Liver (tissue), 9 donors: ENCODE measurements around the gene SLC25A13. TPM values are rescaled to one million over a fixed set of nuclear protein-coding genes. Genes with fewer than 3 reads are reported as not detected.

ENCODE experiments used
- DNase-seq: peaks from one replicate; pipeline ENCODE4 v3.0.0-alpha.2; 2017; ENCODE audit warnings: low spot score
- H3K27ac ChIP-seq, 2 donors: one replicate each; pipeline ENCODE4 v1.7.0; 2013; ENCODE audit warnings: inconsistent platforms in 2 of 2, low read length in 2 of 2, control low read depth in 1 of 2, low read depth in 1 of 2, mild to moderate bottlenecking in 1 of 2
- H3K27me3 ChIP-seq, 4 donors: one replicate each; pipeline versions ENCODE4 v1.6.1 to v1.7.0; 2013; ENCODE audit warnings: low read length in 3 of 4, inconsistent platforms in 1 of 4, mild to moderate bottlenecking in 1 of 4, moderate library complexity in 1 of 4; ENCODE audit not compliant: control insufficient read depth in 4 of 4, insufficient read depth in 4 of 4
- H3K36me3 ChIP-seq, 4 donors: one replicate each; pipeline versions ENCODE4 v1.6.1 to v1.7.0; 2013; ENCODE audit warnings: low read length in 3 of 4, mild to moderate bottlenecking in 3 of 4, low read depth in 1 of 4, moderate library complexity in 1 of 4; ENCODE audit not compliant: control insufficient read depth in 4 of 4, insufficient read depth in 3 of 4
- H3K4me1 ChIP-seq, 4 donors: one replicate each; pipeline versions ENCODE4 v1.6.1 to v1.7.0; 2013; ENCODE audit warnings: low read length in 3 of 4, mild to moderate bottlenecking in 3 of 4, moderate library complexity in 1 of 4; ENCODE audit not compliant: control insufficient read depth in 4 of 4, insufficient read depth in 4 of 4
- H3K4me3 ChIP-seq, 3 donors: one replicate each; pipeline versions ENCODE4 v1.6.1 to v1.7.0; 2013; ENCODE audit warnings: low read length in 3 of 3, control low read depth in 1 of 3, low read depth in 1 of 3, mild to moderate bottlenecking in 1 of 3
- H3K9ac ChIP-seq, 2 donors: one replicate each; pipeline ENCODE4 v1.7.0; 2013; ENCODE audit warnings: low read length in 2 of 2, mild to moderate bottlenecking in 2 of 2, moderate library complexity in 2 of 2, control low read depth in 1 of 2, low read depth in 1 of 2
- H3K9me3 ChIP-seq, 4 donors: one replicate each; pipeline versions ENCODE4 v1.6.1 to v1.7.0; 2013; ENCODE audit warnings: low read length in 3 of 4; ENCODE audit not compliant: control insufficient read depth in 4 of 4
- ATF3 ChIP-seq: IDR thresholded peaks from 2 replicates; pipeline ENCODE4 v1.6.1; 2016; ENCODE audit warnings: antibody characterized with exemption
- CTCF ChIP-seq: fragments of 150-350 bp; IDR thresholded peaks from 2 replicates; pipeline ENCODE4 v1.5.1; 2017; ENCODE audit warnings: improper control_type of control experiment, low read depth, low read length; ENCODE audit not compliant: missing input control
- EGR1 ChIP-seq, 2 donors: IDR thresholded peaks; 2 replicates each; pipeline ENCODE4 v1.6.1; 2016 to 2018; ENCODE audit warnings: antibody characterized with exemption in 2 of 2, low read depth in 2 of 2
- FOXA1 ChIP-seq: IDR thresholded peaks from 2 replicates; pipeline ENCODE4 v1.6.1; 2016; ENCODE audit warnings: antibody characterized with exemption
- FOXA2 ChIP-seq: IDR thresholded peaks from 2 replicates; pipeline ENCODE4 v1.6.1; 2016; ENCODE audit warnings: antibody characterized with exemption
- HNF4G ChIP-seq: IDR thresholded peaks from 2 replicates; pipeline ENCODE4 v1.6.1; 2016; ENCODE audit warnings: antibody characterized with exemption
- JUND ChIP-seq, 2 donors: IDR thresholded peaks; 2 replicates each; pipeline ENCODE4 v1.6.1; 2016; ENCODE audit warnings: antibody characterized with exemption in 2 of 2
- NR2F2 ChIP-seq: IDR thresholded peaks from 2 replicates; pipeline ENCODE4 v1.6.1; 2016; ENCODE audit warnings: antibody characterized with exemption
- REST ChIP-seq: IDR thresholded peaks from 2 replicates; pipeline ENCODE4 v1.6.1; 2016; ENCODE audit warnings: antibody characterized with exemption, mild to moderate bottlenecking
- SP1 ChIP-seq: IDR thresholded peaks from 2 replicates; pipeline ENCODE4 v1.6.1; 2018; ENCODE audit warnings: antibody characterized with exemption, mild to moderate bottlenecking
- TAF1 ChIP-seq: conservative IDR thresholded peaks from 2 replicates; pipeline ENCODE4 v1.6.1; 2016; ENCODE audit warnings: antibody characterized with exemption, mild to moderate bottlenecking
- YY1 ChIP-seq: IDR thresholded peaks from 2 replicates; pipeline ENCODE4 v1.6.1; 2016; ENCODE audit warnings: antibody characterized with exemption, mild to moderate bottlenecking
- ZBTB33 ChIP-seq: IDR thresholded peaks from 2 replicates; pipeline ENCODE4 v1.6.1; 2016; ENCODE audit warnings: antibody characterized with exemption
- WGBS: extraction: QIAGEN DNeasy Blood & Tissue Kit; methylation state at CpG from one replicate; pipeline ENCODE4 v1.1.7; 2013; 5-methylcytosine and 5-hydroxymethylcytosine counted together
- polyA plus RNA-seq, 2 donors: library from polyadenylated mRNA; stranded (reverse) in 1 of 2; unstranded in 1 of 2; fragments of 200-250 nt in 1 of 2; fragments of >200 nt in 1 of 2; fragmentation: Nextera tagmentation in 1 of 2; extraction: Ambion mirVana in 1 of 2; gene quantifications; one replicate each; pipeline versions ENCODE4 v1.2.1 to v1.2.3, GENCODE V29; 2013 to 2015
- total RNA-seq, 2 donors: library from RNA; depleted of rRNA; stranded (reverse); fragments of >200 nt; gene quantifications; one replicate each; pipeline ENCODE4 v1.2.3, GENCODE V29; 2014
- donor health status: healthy.
- donor health status: healthy.
- donor health status: healthy.
- donor health status: healthy.
- donor health status: healthy.

Gene SLC25A13
- total and polyA plus RNA-seq, 4 donors, result 45.6 to 116 (median 63.9) TPM

GRCh38 chr7:96174812-96175211 is 147.1 kb downstream of the SLC25A13 start:
- Histone ChIP-seq H3K4me1 (peaks cover 0 to 8% (median 2%) of the 10 kb centered on the region in 4 donors), H3K36me3 (peaks cover 7 to 55% (median 24%) of the 10 kb centered on the region in 4 donors), H3K9ac (no peak overlapping the region), H3K4me3 (no peak overlapping the region), H3K27me3 (no peaks in the 10 kb centered on the region), H3K27ac (no peak overlapping the region), H3K9me3 (no peaks in the 10 kb centered on the region)
- no peak for TF ChIP-seq JUND (IDR thresholded peaks at IDR 0.05)
- TF ChIP-seq ATF3, result no peak
- no peak for TF ChIP-seq SP1
- no peak for TF ChIP-seq NR2F2
- no peak for TF ChIP-seq HNF4G
- no peak for TF ChIP-seq EGR1 (IDR thresholded peaks at IDR 0.05; ENCODE audit: low read depth in 2 of 2)
- TF ChIP-seq FOXA2, result no peak
- WGBS, result 59% methylated on average over 4 of the region's 4 CpGs
- DNase-seq, result no peak

- DNase-seq, result no peak
- peaks cover 0 to 8% (median 2%) of the 10 kb centered on the region in 4 donors for H3K4me1 ChIP-seq
- no peaks in the 10 kb centered on the region for H3K27me3 ChIP-seq
- no peak overlapping the region for H3K27ac ChIP-seq
- H3K9ac ChIP-seq, result no peak overlapping the region
- TF ChIP-seq ATF3, result no peak
- no peak for TF ChIP-seq REST
- TF ChIP-seq TAF1, result no peak
- TF ChIP-seq FOXA1, result no peak
- TF ChIP-seq ZBTB33, result no peak
- H3K9me3 ChIP-seq, result no peaks in the 10 kb centered on the region
- no peak overlapping the region for H3K4me3 ChIP-seq
- WGBS, result 95% methylated on average over 3 of the region's 3 CpGs
- H3K36me3 ChIP-seq, result peaks cover 9 to 60% (median 30%) of the 10 kb centered on the region in 4 donors
These were observed 148.1 kb downstream of the SLC25A13 start for GRCh38 chr7:96173781-96174180.

GRCh38 chr7:96169439-96169838 is 152.5 kb downstream of the SLC25A13 start:
- H3K4me3 ChIP-seq, result no peak overlapping the region
- H3K27ac ChIP-seq, result no peak overlapping the region
- peaks cover 7 to 47% (median 45%) of the 10 kb centered on the region in 4 donors for H3K36me3 ChIP-seq
- H3K4me1 ChIP-seq, result peaks cover 0 to 5% (median 0%) of the 10 kb centered on the region in 4 donors
- H3K27me3 ChIP-seq, result no peaks in the 10 kb centered on the region
- 82% methylated on average over 5 of the region's 5 CpGs for WGBS
- no peak for DNase-seq
- H3K9ac ChIP-seq, result no peak overlapping the region
- H3K9me3 ChIP-seq, result no peaks in the 10 kb centered on the region
- TF ChIP-seq ATF3 (no peak), YY1 (no peak), REST (no peak), NR2F2 (no peak), FOXA1 (no peak), ZBTB33 (no peak), CTCF (no peak)
